H9 (cell line): ENCODE measurements around the gene WSCD1. TPM values are rescaled to one million over a fixed set of nuclear protein-coding genes. Genes with fewer than 3 reads are reported as not detected.

ENCODE experiments used
- DNase-seq: peaks from one replicate; pipeline ENCODE4 v3.0.0-alpha.2; 2017
- H2AFZ ChIP-seq: one replicate; pipeline ENCODE4 v1.6.1; 2013; ENCODE audit warnings: mild to moderate bottlenecking, low read length, control low read depth, moderate library complexity
- H2AK5ac ChIP-seq: 2 replicates; pipeline ENCODE4 v1.6.1; 2013; ENCODE audit warnings: low read length, control low read depth, mixed read lengths; ENCODE audit not compliant: insufficient read length
- H2BK120ac ChIP-seq: one replicate; pipeline ENCODE4 v1.6.1; 2013; ENCODE audit warnings: low read depth, mild to moderate bottlenecking, low read length, control low read depth, inconsistent platforms; ENCODE audit not compliant: poor library complexity, severe bottlenecking
- H2BK12ac ChIP-seq: 2 replicates; pipeline ENCODE4 v1.6.1; 2013; ENCODE audit warnings: low read length, control low read depth, mixed read lengths, low read depth; ENCODE audit not compliant: insufficient read length
- H2BK15ac ChIP-seq: 2 replicates; pipeline ENCODE4 v1.6.1; 2013; ENCODE audit warnings: low read depth, low read length, control low read depth
- H2BK20ac ChIP-seq: one replicate; pipeline ENCODE4 v1.6.1; 2013; ENCODE audit warnings: low read depth, mild to moderate bottlenecking, low read length, control low read depth, inconsistent platforms; ENCODE audit not compliant: poor library complexity, severe bottlenecking
- H2BK5ac ChIP-seq: 2 replicates; pipeline ENCODE4 v1.6.1; 2013; ENCODE audit warnings: low read length, control low read depth, mixed read lengths; ENCODE audit not compliant: insufficient read length
- H3K14ac ChIP-seq: 2 replicates; pipeline ENCODE4 v1.6.1; 2013; ENCODE audit warnings: low read length, control low read depth; ENCODE audit not compliant: insufficient read depth
- H3K18ac ChIP-seq: 2 replicates; pipeline ENCODE4 v1.6.1; 2013; ENCODE audit warnings: low read depth, mild to moderate bottlenecking, mixed read lengths, low read length, control low read depth; ENCODE audit not compliant: insufficient read length
- H3K23ac ChIP-seq: 2 replicates; pipeline ENCODE4 v1.6.1; 2013; ENCODE audit warnings: low read length, control low read depth, mixed read lengths, low read depth; ENCODE audit not compliant: insufficient read length
- H3K23me2 ChIP-seq: 2 replicates; pipeline ENCODE4 v1.6.1; 2013; ENCODE audit warnings: low read depth, mild to moderate bottlenecking, mixed read lengths, low read length, control low read depth; ENCODE audit not compliant: insufficient read length, poor library complexity, severe bottlenecking
- H3K27ac ChIP-seq: 2 replicates; pipeline ENCODE4 v1.5.1; 2013; ENCODE audit warnings: low read length, control low read depth, mixed read lengths, low read depth; ENCODE audit not compliant: insufficient read length
- H3K27me3 ChIP-seq: 2 replicates; pipeline ENCODE4 v1.6.1; 2013; ENCODE audit warnings: low read length, control low read depth, inconsistent platforms; ENCODE audit not compliant: insufficient read depth
- H3K4ac ChIP-seq: 2 replicates; pipeline ENCODE4 v1.6.1; 2013; ENCODE audit warnings: low read depth, mild to moderate bottlenecking, control low read depth, inconsistent platforms, low read length, moderate library complexity
- H3K4me1 ChIP-seq: 2 replicates; pipeline ENCODE4 v1.6.1; 2013; ENCODE audit warnings: low read length, control low read depth, inconsistent platforms; ENCODE audit not compliant: insufficient read depth
- H3K4me2 ChIP-seq: 2 replicates; pipeline ENCODE4 v1.6.1; 2013; ENCODE audit warnings: low read length, control low read depth, mixed read lengths; ENCODE audit not compliant: insufficient read length, insufficient read depth
- H3K56ac ChIP-seq: 2 replicates; pipeline ENCODE4 v1.6.1; 2013; ENCODE audit warnings: low read depth, mild to moderate bottlenecking, mixed read lengths, low read length, control low read depth; ENCODE audit not compliant: insufficient read length
- H3K79me1 ChIP-seq: 2 replicates; pipeline ENCODE4 v1.6.1; 2013; ENCODE audit warnings: low read depth, mild to moderate bottlenecking, moderate library complexity, low read length, control low read depth, inconsistent platforms; ENCODE audit not compliant: insufficient read depth, poor library complexity, severe bottlenecking
- H3K79me2 ChIP-seq: 2 replicates; pipeline ENCODE4 v1.6.1; 2013; ENCODE audit warnings: low read length, control low read depth, inconsistent platforms; ENCODE audit not compliant: insufficient read depth
- H3K9ac ChIP-seq: 2 replicates; pipeline ENCODE4 v1.6.1; 2013; ENCODE audit warnings: low read length, control low read depth, mixed read lengths; ENCODE audit not compliant: insufficient read length; ENCODE audit errors: extremely low read depth
- H3K9me3 ChIP-seq: one replicate; pipeline ENCODE4 v1.6.1; 2013; ENCODE audit warnings: low read depth, low read length, inconsistent platforms; ENCODE audit not compliant: control insufficient read depth
- H3T11ph ChIP-seq: one replicate; pipeline ENCODE4 v1.6.1; 2013; ENCODE audit warnings: mild to moderate bottlenecking, low read length, control low read depth, inconsistent platforms
- H4K20me1 ChIP-seq: one replicate; pipeline ENCODE4 v1.6.1; 2013; ENCODE audit not compliant: control insufficient read depth, insufficient read length, insufficient read depth
- H4K5ac ChIP-seq: 2 replicates; pipeline ENCODE4 v1.6.1; 2013; ENCODE audit warnings: low read depth, mild to moderate bottlenecking, mixed read lengths, low read length, control low read depth; ENCODE audit not compliant: insufficient read length
- H4K8ac ChIP-seq: replicated peaks from 2 replicates; pipeline ENCODE4 v1.6.1; 2013; ENCODE audit warnings: low read length, control low read depth, mixed read lengths, low read depth; ENCODE audit not compliant: insufficient read length
- H4K91ac ChIP-seq: 2 replicates; pipeline ENCODE4 v1.6.1; 2013; ENCODE audit warnings: low read depth, mild to moderate bottlenecking, moderate library complexity, mixed read lengths, low read length, control low read depth; ENCODE audit not compliant: insufficient read length
- H3K27ac Mint-ChIP-seq, 3 experiments: 2 replicates in 2 of 3; 3 replicates in 1 of 3; pipeline ENCODE4 v1.8.0; 2020 to 2021; ENCODE audit warnings: mixed read lengths in 3 of 3, mild to moderate bottlenecking in 1 of 3, moderate library complexity in 1 of 3
- H3K27me3 Mint-ChIP-seq: 2 replicates; pipeline ENCODE4 v1.8.0; 2021; ENCODE audit warnings: low read depth, mild to moderate bottlenecking, moderate library complexity, mixed read lengths
- H3K36me3 Mint-ChIP-seq, 3 experiments: 2 replicates in 2 of 3; 3 replicates in 1 of 3; pipeline ENCODE4 v1.8.0; 2020 to 2021; ENCODE audit warnings: low read depth in 3 of 3, mixed read lengths in 3 of 3; ENCODE audit not compliant: insufficient read depth in 1 of 3
- H3K4me1 Mint-ChIP-seq, 2 experiments: 2 replicates each; pipeline ENCODE4 v1.8.0; 2020; ENCODE audit warnings: mixed read lengths in 2 of 2
- H3K4me3 Mint-ChIP-seq, 2 experiments: 2 replicates in 1 of 2; 3 replicates in 1 of 2; pipeline ENCODE4 v1.8.0; 2020 to 2021; ENCODE audit warnings: mild to moderate bottlenecking in 2 of 2, mixed read lengths in 2 of 2, moderate library complexity in 1 of 2
- H3K9me3 Mint-ChIP-seq, 2 experiments: 2 replicates in 1 of 2; 3 replicates in 1 of 2; pipeline ENCODE4 v1.8.0; 2020; ENCODE audit warnings: mild to moderate bottlenecking in 2 of 2, mixed read lengths in 2 of 2, moderate library complexity in 1 of 2
- WGBS: extraction: QIAGEN DNeasy Blood & Tissue Kit; methylation state at CpG from one replicate; pipeline ENCODE4 v1.1.7; 2013; ENCODE audit warnings: missing lambda C conversion rate, low lambda C conversion rate, mixed read lengths; ENCODE audit not compliant: insufficient read length; ENCODE audit errors: extremely low coverage; 5-methylcytosine and 5-hydroxymethylcytosine counted together
- total RNA-seq: library from RNA; stranded (reverse); gene quantifications from 2 replicates; pipeline ENCODE4 v1.2.1, GENCODE V29; 2021
- TF ChIP-seq, protein P1 (sequence below): fragments of 200-600 bp; sonication (generic); conservative IDR thresholded peaks from 3 replicates; pipeline ENCODE4 v1.8.0; 2021; ENCODE audit warnings: antibody characterized with exemption, mild to moderate bottlenecking

WSCD1 gene
- total RNA-seq, 1 experiment from 2014 or later: 33.6 TPM

DNA sequence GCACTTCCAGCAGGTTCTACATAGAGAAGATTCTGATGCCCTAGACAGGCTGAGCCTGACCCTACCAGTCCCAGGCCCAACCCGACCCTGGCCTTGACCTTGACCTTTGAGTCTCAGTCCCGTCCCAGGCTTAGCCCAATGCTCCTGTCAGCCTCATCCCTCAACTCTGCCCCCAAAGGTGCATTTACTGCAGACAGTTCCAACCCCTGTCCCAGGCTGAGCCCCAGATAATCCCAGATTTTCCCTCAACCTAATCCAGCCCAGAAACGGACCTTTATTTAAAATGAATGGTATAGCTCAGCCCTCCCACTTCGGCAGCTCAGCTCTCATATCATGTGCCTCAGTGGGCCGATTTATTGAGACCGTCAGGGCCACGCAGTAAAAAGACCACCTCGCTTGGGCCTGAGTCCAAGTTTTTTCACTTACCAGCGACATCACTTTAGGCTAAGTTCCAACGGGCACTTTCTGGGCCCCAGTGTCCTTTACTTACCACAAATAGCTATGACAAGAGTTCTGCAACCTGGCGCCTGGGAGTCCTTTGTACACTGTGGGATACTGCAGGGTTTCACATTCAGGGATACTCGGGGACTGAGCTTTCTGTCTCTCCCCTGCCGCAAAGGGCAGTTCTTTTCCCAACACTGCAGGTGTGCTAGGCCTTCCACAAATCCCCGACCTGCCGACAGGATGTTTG is 89.5 kb downstream of the WSCD1 start:
- Histone ChIP-seq H3K56ac (no peak overlapping the region), H3K4ac (no peak overlapping the region), H4K5ac (no peak overlapping the region), H3T11ph (no peak overlapping the region), H2AK5ac (no peak overlapping the region), H3K9me3 (no peaks in the 10 kb centered on the region), H4K91ac (no peak overlapping the region), H3K4me2 (no peak overlapping the region), H4K8ac (no peak overlapping the region), H3K27ac (no peak overlapping the region), H2BK15ac (no peak overlapping the region), H2BK120ac (no peak overlapping the region), H3K9ac (no peak overlapping the region), H3K23me2 (no peaks in the 10 kb centered on the region), H2AFZ (no peak overlapping the region), H3K4me1 (peaks cover 5% of the 10 kb centered on the region; the same call in 1 of the 2 replicates), H2BK5ac (no peak overlapping the region), H3K79me1 (no peaks in the 10 kb centered on the region), H4K20me1 (no peaks in the 10 kb centered on the region), H2BK20ac (no peak overlapping the region), H3K79me2 (no peaks in the 10 kb centered on the region), H3K14ac (0 out of 2 replicates have a peak overlapping the region, but pooled peaks have one; percentile 46), H3K27me3 (no peaks in the 10 kb centered on the region), H3K23ac (no peak overlapping the region), H2BK12ac (no peak overlapping the region), H3K18ac (no peak overlapping the region)
- WGBS: no CpG with 5 or more reads among the region's 15 CpGs
- TF ChIP-seq, protein P1, sequence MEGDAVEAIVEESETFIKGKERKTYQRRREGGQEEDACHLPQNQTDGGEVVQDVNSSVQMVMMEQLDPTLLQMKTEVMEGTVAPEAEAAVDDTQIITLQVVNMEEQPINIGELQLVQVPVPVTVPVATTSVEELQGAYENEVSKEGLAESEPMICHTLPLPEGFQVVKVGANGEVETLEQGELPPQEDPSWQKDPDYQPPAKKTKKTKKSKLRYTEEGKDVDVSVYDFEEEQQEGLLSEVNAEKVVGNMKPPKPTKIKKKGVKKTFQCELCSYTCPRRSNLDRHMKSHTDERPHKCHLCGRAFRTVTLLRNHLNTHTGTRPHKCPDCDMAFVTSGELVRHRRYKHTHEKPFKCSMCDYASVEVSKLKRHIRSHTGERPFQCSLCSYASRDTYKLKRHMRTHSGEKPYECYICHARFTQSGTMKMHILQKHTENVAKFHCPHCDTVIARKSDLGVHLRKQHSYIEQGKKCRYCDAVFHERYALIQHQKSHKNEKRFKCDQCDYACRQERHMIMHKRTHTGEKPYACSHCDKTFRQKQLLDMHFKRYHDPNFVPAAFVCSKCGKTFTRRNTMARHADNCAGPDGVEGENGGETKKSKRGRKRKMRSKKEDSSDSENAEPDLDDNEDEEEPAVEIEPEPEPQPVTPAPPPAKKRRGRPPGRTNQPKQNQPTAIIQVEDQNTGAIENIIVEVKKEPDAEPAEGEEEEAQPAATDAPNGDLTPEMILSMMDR: no peak
- H3K36me3 Mint-ChIP-seq: no peaks in the 10 kb centered on the region
- H3K4me3 Mint-ChIP-seq: no peak overlapping the region; a peak in 1 of 5 replicates
- peak; percentile 21 for DNase-seq
- H3K9me3 Mint-ChIP-seq: no peaks in the 10 kb centered on the region
- peak overlapping the region in 2 of 3 experiments; percentile 8 to 84; a peak in 2 of 7 replicates for H3K27ac Mint-ChIP-seq
- H3K27me3 Mint-ChIP-seq: peaks cover 3% of the 10 kb centered on the region
- peaks cover 35 to 39% of the 10 kb centered on the region in 2 experiments for H3K4me1 Mint-ChIP-seq
